Ascending aorta (tissue), 2 donors: ENCODE data around the gene PTGIS. TPM values are rescaled to one million over a fixed set of nuclear protein-coding genes. Genes with fewer than 3 reads are reported as not detected.

Source experiments
- DNase-seq, 2 donors: peaks; one replicate each; pipeline ENCODE4 v3.0.0-alpha.2; 2019; ENCODE audit warnings: low spot score in 2 of 2
- H3K27ac ChIP-seq, 2 donors: fragments of 200-600 bp; sonication (generic); one replicate each; pipeline ENCODE4 v1.5.1; 2016 to 2017; ENCODE audit warnings: mild to moderate bottlenecking in 1 of 2
- H3K27me3 ChIP-seq: fragments of 200-600 bp; sonication (generic); one replicate; pipeline ENCODE4 v1.5.1; 2017
- H3K36me3 ChIP-seq, 2 donors: fragments of 200-600 bp; sonication (generic); one replicate each; pipeline ENCODE4 v1.5.1; 2016
- H3K4me1 ChIP-seq, 2 donors: fragments of 200-600 bp; sonication (generic); one replicate each; pipeline ENCODE4 v1.5.1; 2016 to 2017; ENCODE audit warnings: mild to moderate bottlenecking in 1 of 2
- H3K4me3 ChIP-seq, 2 donors: fragments of 200-600 bp; sonication (generic); one replicate each; pipeline ENCODE4 v1.5.1; 2016 to 2017; ENCODE audit warnings: mild to moderate bottlenecking in 1 of 2
- H3K9me3 ChIP-seq, 2 donors: fragments of 200-600 bp; sonication (generic); one replicate each; pipeline ENCODE4 v1.5.1; 2016
- intact Hi-C: fragments of 100-400 bp; cut with DNase I; formaldehyde crosslinking; loops from one replicate; pipeline ENCODE4 v1.15.1; 2023
- total RNA-seq: library from RNA; depleted of rRNA; stranded (reverse); fragments of >200 nt; gene quantifications from one replicate; pipeline ENCODE4 v1.1.0, GENCODE V29; 2016
- TF ChIP-seq, protein P1 (sequence below), 3 experiments: fragments of 200-600 bp in 2 of 3; fragments of 450-650 bp in 1 of 3; sonication (generic) in 2 of 3; IDR thresholded peaks; one replicate each; pipeline ENCODE4 v1.5.1; 2016 to 2019; ENCODE audit warnings: antibody characterized with exemption in 3 of 3, mild to moderate bottlenecking in 1 of 3, moderate library complexity in 1 of 3

PTGIS gene
- total RNA-seq, 1 donor from 2014 or later: 288 TPM

- intact Hi-C loops: no loop called here
- Histone ChIP-seq H3K36me3 (no peaks in the 10 kb centered on the region), H3K4me3 (no peak overlapping the region), H3K27ac (no peak overlapping the region), H3K9me3 (no peaks in the 10 kb centered on the region), H3K4me1 (peaks cover 0 to under 1% of the 10 kb centered on the region in 2 donors), H3K27me3 (no peaks in the 10 kb centered on the region)
- TF ChIP-seq, protein P1, sequence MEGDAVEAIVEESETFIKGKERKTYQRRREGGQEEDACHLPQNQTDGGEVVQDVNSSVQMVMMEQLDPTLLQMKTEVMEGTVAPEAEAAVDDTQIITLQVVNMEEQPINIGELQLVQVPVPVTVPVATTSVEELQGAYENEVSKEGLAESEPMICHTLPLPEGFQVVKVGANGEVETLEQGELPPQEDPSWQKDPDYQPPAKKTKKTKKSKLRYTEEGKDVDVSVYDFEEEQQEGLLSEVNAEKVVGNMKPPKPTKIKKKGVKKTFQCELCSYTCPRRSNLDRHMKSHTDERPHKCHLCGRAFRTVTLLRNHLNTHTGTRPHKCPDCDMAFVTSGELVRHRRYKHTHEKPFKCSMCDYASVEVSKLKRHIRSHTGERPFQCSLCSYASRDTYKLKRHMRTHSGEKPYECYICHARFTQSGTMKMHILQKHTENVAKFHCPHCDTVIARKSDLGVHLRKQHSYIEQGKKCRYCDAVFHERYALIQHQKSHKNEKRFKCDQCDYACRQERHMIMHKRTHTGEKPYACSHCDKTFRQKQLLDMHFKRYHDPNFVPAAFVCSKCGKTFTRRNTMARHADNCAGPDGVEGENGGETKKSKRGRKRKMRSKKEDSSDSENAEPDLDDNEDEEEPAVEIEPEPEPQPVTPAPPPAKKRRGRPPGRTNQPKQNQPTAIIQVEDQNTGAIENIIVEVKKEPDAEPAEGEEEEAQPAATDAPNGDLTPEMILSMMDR (IDR thresholded peaks at IDR 0.05): no peak
- DNase-seq: no peak
These were observed 78.2 kb downstream of the PTGIS start for GRCh38 chr20:49489688-49490087.

DNA sequence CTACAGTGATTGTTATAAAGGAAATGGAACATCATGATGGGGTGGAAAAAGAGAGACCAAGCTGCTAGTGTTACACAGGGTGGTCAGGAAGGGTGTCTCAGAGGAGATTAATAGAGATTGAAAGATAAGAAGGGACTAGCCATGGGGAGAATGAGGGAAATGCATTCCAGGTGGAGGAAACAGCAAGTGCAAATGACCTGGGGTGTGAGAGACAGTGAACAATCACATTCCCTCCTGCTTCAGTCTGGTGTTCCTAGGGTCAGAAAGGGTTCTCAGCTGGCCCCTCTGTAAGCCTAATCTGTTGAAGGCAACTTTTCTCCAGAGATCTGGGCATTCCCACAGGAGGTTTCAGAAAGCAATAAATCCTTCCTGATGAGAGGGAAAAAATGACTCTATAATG is 81.9 kb downstream of the PTGIS start:
- no peak overlapping the region for H3K27ac ChIP-seq
- H3K4me3 ChIP-seq: no peak overlapping the region
- no peak for DNase-seq
- TF ChIP-seq, protein P1 (IDR thresholded peaks at IDR 0.05): no peak
- no peaks in the 10 kb centered on the region for H3K9me3 ChIP-seq
- peaks cover 7 to 19% of the 10 kb centered on the region in 2 donors for H3K4me1 ChIP-seq
- intact Hi-C loops: no loop called here
- H3K27me3 ChIP-seq: no peaks in the 10 kb centered on the region
- H3K36me3 ChIP-seq: no peaks in the 10 kb centered on the region

GRCh38 chr20:49485563-49485962 is 82.4 kb downstream of the PTGIS start:
- Histone ChIP-seq H3K4me3 (no peak overlapping the region), H3K9me3 (no peaks in the 10 kb centered on the region), H3K27me3 (no peaks in the 10 kb centered on the region), H3K36me3 (no peaks in the 10 kb centered on the region), H3K27ac (no peak overlapping the region), H3K4me1 (peaks cover 7 to 19% of the 10 kb centered on the region in 2 donors)
- TF ChIP-seq, protein P1 (IDR thresholded peaks at IDR 0.05): no peak
- DNase-seq: no peak
- intact Hi-C loops: loop anchor here (2.0 kb wide), 1 partner anchor 101 kb away; no protein-coding TSS in a partner anchor

- Histone ChIP-seq H3K27me3 (no peaks in the 10 kb centered on the region), H3K27ac (no peak overlapping the region), H3K4me1 (peaks cover 7 to 19% of the 10 kb centered on the region in 2 donors)
These were observed 83.5 kb downstream of the PTGIS start for GRCh38 chr20:49484180-49485140.

GRCh38 chr20:49483696-49484123 is 84.2 kb downstream of the PTGIS start:
- DNase-seq: no peak
- Histone ChIP-seq H3K4me1 (peaks cover 7 to 19% of the 10 kb centered on the region in 2 donors), H3K4me3 (peak overlapping the region; percentile 56 to 60), H3K27ac (no peak overlapping the region), H3K9me3 (no peaks in the 10 kb centered on the region), H3K36me3 (no peaks in the 10 kb centered on the region), H3K27me3 (no peaks in the 10 kb centered on the region)
- TF ChIP-seq, protein P1 (IDR thresholded peaks at IDR 0.05): no peak
- intact Hi-C loops: loop anchor here (1.0 to 2.0 kb wide), 5 partner anchors 23 to 149 kb away; no protein-coding TSS in a partner anchor

More at GRCh38 chr20:49484180-49485140, 83.5 kb downstream of the PTGIS start:
- no peaks in the 10 kb centered on the region for H3K36me3 ChIP-seq
- H3K4me3 ChIP-seq: peak overlapping the region; percentile 56 to 60
- TF ChIP-seq, protein P1 (IDR thresholded peaks at IDR 0.05): peak; percentile 68 to 85 (median 85)
- intact Hi-C loops: loop anchor here (1.0 to 2.0 kb wide), 3 partner anchors 51 to 150 kb away; no protein-coding TSS in a partner anchor
- peak in 1 of 2 donors; percentile 83 for DNase-seq
- H3K9me3 ChIP-seq: no peaks in the 10 kb centered on the region
